WTC11 (cell line): ENCODE measurements around the gene CACNA1E. TPM values are rescaled to one million over a fixed set of nuclear protein-coding genes. Genes with fewer than 3 reads are reported as not detected.

Source experiments
- ATAC-seq: fragments of 200-7000 bp; cut with Tn5 transposase; 2 replicates; pipeline ENCODE4 v1.10.0; 2021; ENCODE audit warnings: mild to moderate bottlenecking, moderate library complexity
- CTCF ChIA-PET: fragments of 300-600 bp; sonication (Branson Sonifier 250); formaldehyde crosslinking; loops from one replicate; lab custom pipeline; 2021; ENCODE audit warnings: antibody characterized with exemption; lab: Charles Lee
- POLR2A ChIA-PET: fragments of 350-600 bp; sonication (Branson Sonifier 250); formaldehyde crosslinking; loops from one replicate; lab custom pipeline; 2021; ENCODE audit warnings: antibody characterized with exemption; lab: Charles Lee
- DNase-seq: peaks from one replicate; pipeline ENCODE4 v3.0.0; 2021; ENCODE audit warnings: low spot score
- H3K27ac Mint-ChIP-seq: 2 replicates; pipeline ENCODE4 v1.8.0; 2021; ENCODE audit warnings: mixed read lengths
- H3K27me3 Mint-ChIP-seq: 2 replicates; pipeline ENCODE4 v1.8.0; 2021; ENCODE audit warnings: low read depth, mild to moderate bottlenecking, moderate library complexity, mixed read lengths
- H3K36me3 Mint-ChIP-seq: 2 replicates; pipeline ENCODE4 v1.8.0; 2021; ENCODE audit warnings: mixed read lengths
- H3K4me1 Mint-ChIP-seq: 2 replicates; pipeline ENCODE4 v1.8.0; 2022; ENCODE audit warnings: mixed read lengths
- H3K4me3 Mint-ChIP-seq: 2 replicates; pipeline ENCODE4 v1.8.0; 2021; ENCODE audit warnings: mild to moderate bottlenecking, moderate library complexity, mixed read lengths
- H3K9me3 Mint-ChIP-seq: 2 replicates; pipeline ENCODE4 v1.8.0; 2021; ENCODE audit warnings: mixed read lengths
- ETV6 ChIP-seq: sonication (generic); formaldehyde crosslinking; IDR thresholded peaks from 2 replicates; pipeline ENCODE4 v1.8.1; 2022; ENCODE audit warnings: mild to moderate bottlenecking, missing genetic modification reagents
- FOXJ3 ChIP-seq: sonication (generic); formaldehyde crosslinking; IDR thresholded peaks from 2 replicates; pipeline ENCODE4 v1.9.0; 2021; ENCODE audit warnings: missing genetic modification reagents, mild to moderate bottlenecking, borderline replicate concordance
- OVOL2 ChIP-seq: fragments of 250-450 bp; sonication (Bioruptor Pico); IDR thresholded peaks from 2 replicates; pipeline ENCODE4 v1.9.0; 2021; ENCODE audit warnings: mild to moderate bottlenecking, borderline replicate concordance
- SOX15 ChIP-seq: fragments of 250-450 bp; sonication (Bioruptor Pico); IDR thresholded peaks from 2 replicates; pipeline ENCODE4 v1.9.0; 2021; ENCODE audit warnings: mild to moderate bottlenecking
- total RNA-seq: library from RNA; stranded (reverse); gene quantifications from 3 replicates; pipeline ENCODE4 v1.2.3, GENCODE V29; 2021
- TF ChIP-seq, protein P1 (sequence below): sonication (generic); formaldehyde crosslinking; IDR thresholded peaks from 2 replicates; pipeline ENCODE4 v1.8.1; 2022; ENCODE audit warnings: low read depth, missing genetic modification reagents, borderline replicate concordance
- TF ChIP-seq, protein P2 (sequence below): fragments of 250-450 bp; sonication (Bioruptor Pico); conservative IDR thresholded peaks from 2 replicates; pipeline ENCODE4 v1.9.0; 2021; ENCODE audit warnings: mild to moderate bottlenecking
- TF ChIP-seq, protein P3 (sequence below): sonication (generic); formaldehyde crosslinking; IDR thresholded peaks from 2 replicates; pipeline ENCODE4 v1.8.0; 2022; ENCODE audit warnings: mild to moderate bottlenecking, missing genetic modification reagents
- TF ChIP-seq, protein P4 (sequence below): fragments of 250-450 bp; sonication (Bioruptor Pico); IDR thresholded peaks from 2 replicates; pipeline ENCODE4 v2.1.2; 2022; ENCODE audit warnings: mild to moderate bottlenecking, moderate library complexity
- TF ChIP-seq, protein P5 (sequence below): sonication (generic); formaldehyde crosslinking; IDR thresholded peaks from 2 replicates; pipeline ENCODE4 v1.8.1; 2023; ENCODE audit warnings: mild to moderate bottlenecking, moderate library complexity, missing genetic modification reagents
- TF ChIP-seq, protein P6 (sequence below): fragments of 250-450 bp; sonication (Bioruptor Pico); IDR thresholded peaks from 2 replicates; pipeline ENCODE4 v1.9.0; 2021; ENCODE audit warnings: mild to moderate bottlenecking
- TF ChIP-seq, protein P7 (sequence below): sonication (generic); formaldehyde crosslinking; IDR thresholded peaks from 2 replicates; pipeline ENCODE4 v1.8.0; 2023; ENCODE audit warnings: mild to moderate bottlenecking, missing genetic modification reagents
- TF ChIP-seq, protein P8 (sequence below): sonication (generic); formaldehyde crosslinking; IDR thresholded peaks from 2 replicates; pipeline ENCODE4 v1.8.0; 2022; ENCODE audit warnings: mild to moderate bottlenecking, missing genetic modification reagents
- TF ChIP-seq, protein P9 (sequence below): fragments of 200-600 bp; IDR thresholded peaks from 2 replicates; pipeline ENCODE4 v1.8.0; 2022; ENCODE audit warnings: antibody characterized with exemption
- TF ChIP-seq, protein P10 (sequence below): sonication (generic); formaldehyde crosslinking; conservative IDR thresholded peaks from 2 replicates; pipeline ENCODE4 v1.8.1; 2023; ENCODE audit warnings: mild to moderate bottlenecking, low read depth, missing genetic modification reagents, moderate library complexity

Gene CACNA1E
- total RNA-seq, 1 experiment from 2014 or later: 0.63 TPM

DNA sequence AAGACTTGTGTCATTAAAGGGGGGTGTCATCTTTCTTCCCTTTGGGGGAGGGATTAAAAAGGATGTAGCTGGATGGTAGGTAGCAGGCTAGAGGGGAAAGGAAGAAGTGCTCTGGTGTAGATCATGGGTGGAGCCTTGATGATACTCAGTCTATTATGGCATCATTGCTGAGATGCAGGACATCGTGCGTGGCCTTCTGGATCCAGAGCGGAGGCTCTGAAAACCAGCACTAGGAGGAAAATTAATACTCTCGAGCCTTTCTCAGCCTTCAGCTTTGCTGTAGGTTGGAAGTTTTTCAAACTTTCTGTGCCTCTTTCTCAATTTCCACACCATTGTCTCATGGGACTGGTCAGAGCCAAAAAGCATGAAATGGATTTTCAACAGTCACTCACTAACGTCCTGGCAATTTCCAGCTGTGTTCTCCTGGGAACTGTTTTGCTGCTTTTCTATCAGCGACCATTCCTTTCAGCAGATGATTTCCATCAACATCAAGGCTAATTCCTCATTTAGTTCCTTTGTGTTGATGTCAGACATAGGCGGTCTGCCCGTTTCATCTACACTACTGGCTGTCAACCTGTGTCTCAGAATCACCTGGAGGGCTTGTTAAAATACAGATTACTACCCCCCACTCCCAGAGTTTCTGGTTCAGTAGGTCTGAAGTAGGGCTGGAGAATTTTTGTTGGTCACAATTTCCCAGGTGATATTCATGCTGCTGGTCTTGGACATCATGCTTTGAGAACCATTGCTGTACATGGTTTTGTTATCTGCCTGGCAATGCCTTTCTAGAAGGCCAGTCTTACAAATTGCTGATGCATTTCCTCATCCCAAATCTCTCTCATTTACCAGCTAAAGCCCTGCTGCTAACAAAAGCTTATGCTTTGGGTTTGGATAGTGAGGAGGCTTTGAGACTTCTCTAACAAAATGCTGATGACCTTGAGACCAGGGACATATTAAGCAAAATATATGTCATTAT is 7.7 kb downstream of the CACNA1E start (continued):
- TF ChIP-seq, protein P1, sequence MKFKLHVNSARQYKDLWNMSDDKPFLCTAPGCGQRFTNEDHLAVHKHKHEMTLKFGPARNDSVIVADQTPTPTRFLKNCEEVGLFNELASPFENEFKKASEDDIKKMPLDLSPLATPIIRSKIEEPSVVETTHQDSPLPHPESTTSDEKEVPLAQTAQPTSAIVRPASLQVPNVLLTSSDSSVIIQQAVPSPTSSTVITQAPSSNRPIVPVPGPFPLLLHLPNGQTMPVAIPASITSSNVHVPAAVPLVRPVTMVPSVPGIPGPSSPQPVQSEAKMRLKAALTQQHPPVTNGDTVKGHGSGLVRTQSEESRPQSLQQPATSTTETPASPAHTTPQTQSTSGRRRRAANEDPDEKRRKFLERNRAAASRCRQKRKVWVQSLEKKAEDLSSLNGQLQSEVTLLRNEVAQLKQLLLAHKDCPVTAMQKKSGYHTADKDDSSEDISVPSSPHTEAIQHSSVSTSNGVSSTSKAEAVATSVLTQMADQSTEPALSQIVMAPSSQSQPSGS: no peak

DNA sequence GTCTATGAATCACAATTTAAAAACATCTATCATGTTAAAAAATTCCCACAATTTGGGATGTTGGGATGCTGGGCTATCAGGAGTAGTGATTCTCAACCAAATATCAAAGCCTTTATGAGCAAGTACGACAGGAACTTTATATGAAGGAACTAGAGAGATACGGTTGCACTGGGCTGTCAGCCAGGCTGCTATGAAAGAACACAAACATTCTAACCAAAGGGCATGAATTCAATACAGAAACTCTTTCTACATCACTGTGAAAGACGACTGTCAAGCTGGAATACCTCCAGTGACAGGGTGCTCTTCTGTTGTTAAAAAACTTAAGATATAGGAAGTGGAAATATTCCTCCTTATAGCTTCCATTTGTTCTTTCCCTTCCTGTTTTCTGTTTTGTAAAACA is 9.8 kb downstream of the CACNA1E start:
- Mint-ChIP-seq H3K27me3 (peaks cover 13% of the 10 kb centered on the region), H3K9me3 (no peaks in the 10 kb centered on the region), H3K27ac (no peak overlapping the region), H3K36me3 (no peaks in the 10 kb centered on the region), H3K4me1 (no peaks in the 10 kb centered on the region), H3K4me3 (no peak overlapping the region)
- DNase-seq: no peak
- ChIA-PET POLR2A (no interaction called here), CTCF (interaction anchor here (0.6 to 2.7 kb wide), 5 partner anchors 10 to 588 kb away, joined by 3 to 13 read pairs (median 3); partner anchors contain the start of gene CACNA1E)
- ATAC-seq: no peak
- TF ChIP-seq, protein P2, sequence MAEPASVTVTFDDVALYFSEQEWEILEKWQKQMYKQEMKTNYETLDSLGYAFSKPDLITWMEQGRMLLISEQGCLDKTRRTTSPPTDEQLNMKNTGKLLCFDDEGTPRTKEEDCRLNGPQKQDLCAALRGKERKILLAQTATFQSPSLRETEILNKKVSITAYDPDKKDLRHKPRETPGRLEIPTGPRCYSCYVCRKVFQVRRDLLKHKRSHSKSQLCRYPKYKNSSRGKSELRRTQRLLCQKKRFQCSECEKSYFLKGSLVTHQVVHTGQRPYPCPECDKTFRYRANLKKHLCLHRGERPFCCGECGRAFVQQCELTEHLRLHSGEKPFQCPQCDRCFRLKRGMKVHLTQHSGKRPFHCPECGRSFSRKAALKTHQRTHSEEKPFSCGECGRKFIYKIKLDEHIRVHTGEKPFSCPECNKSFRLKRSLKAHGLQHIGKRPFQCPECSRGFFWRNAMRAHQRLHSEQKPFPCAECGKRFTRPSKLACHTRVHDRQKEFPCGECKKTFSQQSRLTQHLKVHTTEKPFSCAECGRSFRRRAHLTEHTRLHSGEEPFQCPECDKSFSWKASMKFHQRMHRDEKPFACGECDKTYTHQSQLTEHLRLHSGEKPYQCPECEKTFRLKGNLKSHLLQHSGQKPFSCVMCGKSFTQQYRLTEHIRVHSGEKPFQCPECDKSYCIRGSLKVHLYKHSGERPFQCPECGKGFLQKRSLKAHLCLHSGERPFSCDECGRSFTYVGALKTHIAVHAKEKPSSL (CRISPR knock-in tag): no peak
- TF ChIP-seq, protein P3, sequence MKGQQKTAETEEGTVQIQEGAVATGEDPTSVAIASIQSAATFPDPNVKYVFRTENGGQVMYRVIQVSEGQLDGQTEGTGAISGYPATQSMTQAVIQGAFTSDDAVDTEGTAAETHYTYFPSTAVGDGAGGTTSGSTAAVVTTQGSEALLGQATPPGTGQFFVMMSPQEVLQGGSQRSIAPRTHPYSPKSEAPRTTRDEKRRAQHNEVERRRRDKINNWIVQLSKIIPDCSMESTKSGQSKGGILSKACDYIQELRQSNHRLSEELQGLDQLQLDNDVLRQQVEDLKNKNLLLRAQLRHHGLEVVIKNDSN: no peak
- TF ChIP-seq OVOL2 (CRISPR knock-in tag): no peak
- TF ChIP-seq, protein P4, sequence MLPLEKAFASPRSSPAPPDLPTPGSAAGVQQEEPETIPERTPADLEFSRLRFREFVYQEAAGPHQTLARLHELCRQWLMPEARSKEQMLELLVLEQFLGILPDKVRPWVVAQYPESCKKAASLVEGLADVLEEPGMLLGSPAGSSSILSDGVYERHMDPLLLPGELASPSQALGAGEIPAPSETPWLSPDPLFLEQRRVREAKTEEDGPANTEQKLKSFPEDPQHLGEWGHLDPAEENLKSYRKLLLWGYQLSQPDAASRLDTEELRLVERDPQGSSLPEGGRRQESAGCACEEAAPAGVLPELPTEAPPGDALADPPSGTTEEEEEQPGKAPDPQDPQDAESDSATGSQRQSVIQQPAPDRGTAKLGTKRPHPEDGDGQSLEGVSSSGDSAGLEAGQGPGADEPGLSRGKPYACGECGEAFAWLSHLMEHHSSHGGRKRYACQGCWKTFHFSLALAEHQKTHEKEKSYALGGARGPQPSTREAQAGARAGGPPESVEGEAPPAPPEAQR (CRISPR knock-in tag): no peak
- TF ChIP-seq, protein P5, sequence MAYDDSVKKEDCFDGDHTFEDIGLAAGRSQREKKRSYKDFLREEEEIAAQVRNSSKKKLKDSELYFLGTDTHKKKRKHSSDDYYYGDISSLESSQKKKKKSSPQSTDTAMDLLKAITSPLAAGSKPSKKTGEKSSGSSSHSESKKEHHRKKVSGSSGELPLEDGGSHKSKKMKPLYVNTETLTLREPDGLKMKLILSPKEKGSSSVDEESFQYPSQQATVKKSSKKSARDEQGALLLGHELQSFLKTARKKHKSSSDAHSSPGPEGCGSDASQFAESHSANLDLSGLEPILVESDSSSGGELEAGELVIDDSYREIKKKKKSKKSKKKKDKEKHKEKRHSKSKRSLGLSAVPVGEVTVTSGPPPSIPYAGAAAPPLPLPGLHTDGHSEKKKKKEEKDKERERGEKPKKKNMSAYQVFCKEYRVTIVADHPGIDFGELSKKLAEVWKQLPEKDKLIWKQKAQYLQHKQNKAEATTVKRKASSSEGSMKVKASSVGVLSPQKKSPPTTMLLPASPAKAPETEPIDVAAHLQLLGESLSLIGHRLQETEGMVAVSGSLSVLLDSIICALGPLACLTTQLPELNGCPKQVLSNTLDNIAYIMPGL: no peak
- TF ChIP-seq, protein P6, sequence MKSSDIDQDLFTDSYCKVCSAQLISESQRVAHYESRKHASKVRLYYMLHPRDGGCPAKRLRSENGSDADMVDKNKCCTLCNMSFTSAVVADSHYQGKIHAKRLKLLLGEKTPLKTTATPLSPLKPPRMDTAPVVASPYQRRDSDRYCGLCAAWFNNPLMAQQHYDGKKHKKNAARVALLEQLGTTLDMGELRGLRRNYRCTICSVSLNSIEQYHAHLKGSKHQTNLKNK: no peak
- TF ChIP-seq SOX15: no peak
- TF ChIP-seq ETV6 (CRISPR knock-in tag): no peak
- TF ChIP-seq, protein P7, sequence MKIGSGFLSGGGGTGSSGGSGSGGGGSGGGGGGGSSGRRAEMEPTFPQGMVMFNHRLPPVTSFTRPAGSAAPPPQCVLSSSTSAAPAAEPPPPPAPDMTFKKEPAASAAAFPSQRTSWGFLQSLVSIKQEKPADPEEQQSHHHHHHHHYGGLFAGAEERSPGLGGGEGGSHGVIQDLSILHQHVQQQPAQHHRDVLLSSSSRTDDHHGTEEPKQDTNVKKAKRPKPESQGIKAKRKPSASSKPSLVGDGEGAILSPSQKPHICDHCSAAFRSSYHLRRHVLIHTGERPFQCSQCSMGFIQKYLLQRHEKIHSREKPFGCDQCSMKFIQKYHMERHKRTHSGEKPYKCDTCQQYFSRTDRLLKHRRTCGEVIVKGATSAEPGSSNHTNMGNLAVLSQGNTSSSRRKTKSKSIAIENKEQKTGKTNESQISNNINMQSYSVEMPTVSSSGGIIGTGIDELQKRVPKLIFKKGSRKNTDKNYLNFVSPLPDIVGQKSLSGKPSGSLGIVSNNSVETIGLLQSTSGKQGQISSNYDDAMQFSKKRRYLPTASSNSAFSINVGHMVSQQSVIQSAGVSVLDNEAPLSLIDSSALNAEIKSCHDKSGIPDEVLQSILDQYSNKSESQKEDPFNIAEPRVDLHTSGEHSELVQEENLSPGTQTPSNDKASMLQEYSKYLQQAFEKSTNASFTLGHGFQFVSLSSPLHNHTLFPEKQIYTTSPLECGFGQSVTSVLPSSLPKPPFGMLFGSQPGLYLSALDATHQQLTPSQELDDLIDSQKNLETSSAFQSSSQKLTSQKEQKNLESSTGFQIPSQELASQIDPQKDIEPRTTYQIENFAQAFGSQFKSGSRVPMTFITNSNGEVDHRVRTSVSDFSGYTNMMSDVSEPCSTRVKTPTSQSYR (CRISPR knock-in tag): no peak
- TF ChIP-seq, protein P8, sequence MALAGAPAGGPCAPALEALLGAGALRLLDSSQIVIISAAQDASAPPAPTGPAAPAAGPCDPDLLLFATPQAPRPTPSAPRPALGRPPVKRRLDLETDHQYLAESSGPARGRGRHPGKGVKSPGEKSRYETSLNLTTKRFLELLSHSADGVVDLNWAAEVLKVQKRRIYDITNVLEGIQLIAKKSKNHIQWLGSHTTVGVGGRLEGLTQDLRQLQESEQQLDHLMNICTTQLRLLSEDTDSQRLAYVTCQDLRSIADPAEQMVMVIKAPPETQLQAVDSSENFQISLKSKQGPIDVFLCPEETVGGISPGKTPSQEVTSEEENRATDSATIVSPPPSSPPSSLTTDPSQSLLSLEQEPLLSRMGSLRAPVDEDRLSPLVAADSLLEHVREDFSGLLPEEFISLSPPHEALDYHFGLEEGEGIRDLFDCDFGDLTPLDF (CRISPR knock-in tag): no peak
- no peak for TF ChIP-seq FOXJ3
- TF ChIP-seq, protein P9, sequence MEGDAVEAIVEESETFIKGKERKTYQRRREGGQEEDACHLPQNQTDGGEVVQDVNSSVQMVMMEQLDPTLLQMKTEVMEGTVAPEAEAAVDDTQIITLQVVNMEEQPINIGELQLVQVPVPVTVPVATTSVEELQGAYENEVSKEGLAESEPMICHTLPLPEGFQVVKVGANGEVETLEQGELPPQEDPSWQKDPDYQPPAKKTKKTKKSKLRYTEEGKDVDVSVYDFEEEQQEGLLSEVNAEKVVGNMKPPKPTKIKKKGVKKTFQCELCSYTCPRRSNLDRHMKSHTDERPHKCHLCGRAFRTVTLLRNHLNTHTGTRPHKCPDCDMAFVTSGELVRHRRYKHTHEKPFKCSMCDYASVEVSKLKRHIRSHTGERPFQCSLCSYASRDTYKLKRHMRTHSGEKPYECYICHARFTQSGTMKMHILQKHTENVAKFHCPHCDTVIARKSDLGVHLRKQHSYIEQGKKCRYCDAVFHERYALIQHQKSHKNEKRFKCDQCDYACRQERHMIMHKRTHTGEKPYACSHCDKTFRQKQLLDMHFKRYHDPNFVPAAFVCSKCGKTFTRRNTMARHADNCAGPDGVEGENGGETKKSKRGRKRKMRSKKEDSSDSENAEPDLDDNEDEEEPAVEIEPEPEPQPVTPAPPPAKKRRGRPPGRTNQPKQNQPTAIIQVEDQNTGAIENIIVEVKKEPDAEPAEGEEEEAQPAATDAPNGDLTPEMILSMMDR: no peak
- TF ChIP-seq, protein P10, sequence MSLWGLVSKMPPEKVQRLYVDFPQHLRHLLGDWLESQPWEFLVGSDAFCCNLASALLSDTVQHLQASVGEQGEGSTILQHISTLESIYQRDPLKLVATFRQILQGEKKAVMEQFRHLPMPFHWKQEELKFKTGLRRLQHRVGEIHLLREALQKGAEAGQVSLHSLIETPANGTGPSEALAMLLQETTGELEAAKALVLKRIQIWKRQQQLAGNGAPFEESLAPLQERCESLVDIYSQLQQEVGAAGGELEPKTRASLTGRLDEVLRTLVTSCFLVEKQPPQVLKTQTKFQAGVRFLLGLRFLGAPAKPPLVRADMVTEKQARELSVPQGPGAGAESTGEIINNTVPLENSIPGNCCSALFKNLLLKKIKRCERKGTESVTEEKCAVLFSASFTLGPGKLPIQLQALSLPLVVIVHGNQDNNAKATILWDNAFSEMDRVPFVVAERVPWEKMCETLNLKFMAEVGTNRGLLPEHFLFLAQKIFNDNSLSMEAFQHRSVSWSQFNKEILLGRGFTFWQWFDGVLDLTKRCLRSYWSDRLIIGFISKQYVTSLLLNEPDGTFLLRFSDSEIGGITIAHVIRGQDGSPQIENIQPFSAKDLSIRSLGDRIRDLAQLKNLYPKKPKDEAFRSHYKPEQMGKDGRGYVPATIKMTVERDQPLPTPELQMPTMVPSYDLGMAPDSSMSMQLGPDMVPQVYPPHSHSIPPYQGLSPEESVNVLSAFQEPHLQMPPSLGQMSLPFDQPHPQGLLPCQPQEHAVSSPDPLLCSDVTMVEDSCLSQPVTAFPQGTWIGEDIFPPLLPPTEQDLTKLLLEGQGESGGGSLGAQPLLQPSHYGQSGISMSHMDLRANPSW (CRISPR knock-in tag): no peak
